Ascending aorta (tissue), 2 donors: Measurements from ENCODE around the gene TGIF2. TPM values are rescaled to one million over a fixed set of nuclear protein-coding genes. Genes with fewer than 3 reads are reported as not detected.
A peak's percentile ranks its signal among the peaks of the same experiment; 100 is the strongest.

Experiments used
- DNase-seq, 2 donors: peaks; one replicate each; pipeline ENCODE4 v3.0.0-alpha.2; 2019; ENCODE audit warnings: low spot score in 2 of 2
- H3K27ac ChIP-seq, 2 donors: fragments of 200-600 bp; sonication (generic); one replicate each; pipeline ENCODE4 v1.5.1; 2016 to 2017; ENCODE audit warnings: mild to moderate bottlenecking in 1 of 2
- H3K27me3 ChIP-seq: fragments of 200-600 bp; sonication (generic); one replicate; pipeline ENCODE4 v1.5.1; 2017
- H3K36me3 ChIP-seq, 2 donors: fragments of 200-600 bp; sonication (generic); one replicate each; pipeline ENCODE4 v1.5.1; 2016
- H3K4me1 ChIP-seq, 2 donors: fragments of 200-600 bp; sonication (generic); one replicate each; pipeline ENCODE4 v1.5.1; 2016 to 2017; ENCODE audit warnings: mild to moderate bottlenecking in 1 of 2
- H3K4me3 ChIP-seq, 2 donors: fragments of 200-600 bp; sonication (generic); one replicate each; pipeline ENCODE4 v1.5.1; 2016 to 2017; ENCODE audit warnings: mild to moderate bottlenecking in 1 of 2
- H3K9me3 ChIP-seq, 2 donors: fragments of 200-600 bp; sonication (generic); one replicate each; pipeline ENCODE4 v1.5.1; 2016
- intact Hi-C: fragments of 100-400 bp; cut with DNase I; formaldehyde crosslinking; loops from one replicate; pipeline ENCODE4 v1.15.1; 2023
- total RNA-seq: library from RNA; depleted of rRNA; stranded (reverse); fragments of >200 nt; gene quantifications from one replicate; pipeline ENCODE4 v1.1.0, GENCODE V29; 2016
- TF ChIP-seq, protein P1 (sequence below), 3 experiments: fragments of 200-600 bp in 2 of 3; fragments of 450-650 bp in 1 of 3; sonication (generic) in 2 of 3; IDR thresholded peaks; one replicate each; pipeline ENCODE4 v1.5.1; 2016 to 2019; ENCODE audit warnings: antibody characterized with exemption in 3 of 3, mild to moderate bottlenecking in 1 of 3, moderate library complexity in 1 of 3

The TGIF2 gene
- total RNA-seq, 1 donor from 2014 or later: 29.8 TPM

GRCh38 chr20:36576081-36576445 is 2.7 kb downstream of the TGIF2 start:
- no peak overlapping the region for H3K4me3 ChIP-seq
- TF ChIP-seq, protein P1, sequence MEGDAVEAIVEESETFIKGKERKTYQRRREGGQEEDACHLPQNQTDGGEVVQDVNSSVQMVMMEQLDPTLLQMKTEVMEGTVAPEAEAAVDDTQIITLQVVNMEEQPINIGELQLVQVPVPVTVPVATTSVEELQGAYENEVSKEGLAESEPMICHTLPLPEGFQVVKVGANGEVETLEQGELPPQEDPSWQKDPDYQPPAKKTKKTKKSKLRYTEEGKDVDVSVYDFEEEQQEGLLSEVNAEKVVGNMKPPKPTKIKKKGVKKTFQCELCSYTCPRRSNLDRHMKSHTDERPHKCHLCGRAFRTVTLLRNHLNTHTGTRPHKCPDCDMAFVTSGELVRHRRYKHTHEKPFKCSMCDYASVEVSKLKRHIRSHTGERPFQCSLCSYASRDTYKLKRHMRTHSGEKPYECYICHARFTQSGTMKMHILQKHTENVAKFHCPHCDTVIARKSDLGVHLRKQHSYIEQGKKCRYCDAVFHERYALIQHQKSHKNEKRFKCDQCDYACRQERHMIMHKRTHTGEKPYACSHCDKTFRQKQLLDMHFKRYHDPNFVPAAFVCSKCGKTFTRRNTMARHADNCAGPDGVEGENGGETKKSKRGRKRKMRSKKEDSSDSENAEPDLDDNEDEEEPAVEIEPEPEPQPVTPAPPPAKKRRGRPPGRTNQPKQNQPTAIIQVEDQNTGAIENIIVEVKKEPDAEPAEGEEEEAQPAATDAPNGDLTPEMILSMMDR (IDR thresholded peaks at IDR 0.05): no peak
- H3K4me1 ChIP-seq: peaks cover 0 to 20% of the 10 kb centered on the region in 2 donors
- intact Hi-C loops: no loop called here
- H3K27ac ChIP-seq: peak overlapping the region in 1 of 2 donors; percentile 83
- no peaks in the 10 kb centered on the region for H3K9me3 ChIP-seq
- no peaks in the 10 kb centered on the region for H3K27me3 ChIP-seq
- peaks cover 8 to 15% of the 10 kb centered on the region in 2 donors for H3K36me3 ChIP-seq
- DNase-seq: no peak

DNA sequence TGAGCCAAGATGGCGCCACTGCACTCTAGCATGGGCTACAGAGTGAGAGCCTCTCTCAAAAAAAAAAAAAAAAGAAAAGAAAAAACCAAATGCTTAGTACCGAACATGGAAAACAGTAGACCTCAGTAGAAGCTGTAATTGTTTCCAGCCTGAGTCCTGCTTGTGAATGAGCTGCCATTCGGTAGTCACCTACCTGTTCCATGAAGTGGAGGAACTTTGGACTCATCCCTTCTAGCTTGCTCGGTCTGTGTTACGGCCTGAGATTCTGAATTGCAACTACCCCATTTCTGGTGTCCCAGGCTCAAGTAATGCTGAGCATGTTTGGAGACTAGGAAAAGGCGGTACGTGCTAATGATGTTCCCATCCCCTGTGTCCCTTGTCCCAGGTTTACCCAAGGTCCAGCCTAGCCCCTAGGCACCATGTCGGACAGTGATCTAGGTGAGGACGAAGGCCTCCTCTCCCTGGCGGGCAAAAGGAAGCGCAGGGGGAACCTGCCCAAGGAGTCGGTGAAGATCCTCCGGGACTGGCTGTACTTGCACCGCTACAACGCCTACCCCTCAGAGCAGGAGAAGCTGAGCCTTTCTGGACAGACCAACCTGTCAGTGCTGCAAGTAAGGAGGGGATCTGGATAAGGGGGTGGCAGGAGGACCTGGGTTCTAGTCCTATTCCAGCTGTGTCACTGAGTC is 5.1 kb downstream of the TGIF2 start:
- Histone ChIP-seq H3K9me3 (no peaks in the 10 kb centered on the region), H3K27ac (no peak overlapping the region), H3K36me3 (peaks cover 15 to 36% of the 10 kb centered on the region in 2 donors), H3K4me1 (peaks cover 0 to 14% of the 10 kb centered on the region in 2 donors), H3K4me3 (no peak overlapping the region), H3K27me3 (no peaks in the 10 kb centered on the region)
- no peak for DNase-seq
- intact Hi-C loops: no loop called here
- TF ChIP-seq, protein P1 (IDR thresholded peaks at IDR 0.05): no peak

DNA sequence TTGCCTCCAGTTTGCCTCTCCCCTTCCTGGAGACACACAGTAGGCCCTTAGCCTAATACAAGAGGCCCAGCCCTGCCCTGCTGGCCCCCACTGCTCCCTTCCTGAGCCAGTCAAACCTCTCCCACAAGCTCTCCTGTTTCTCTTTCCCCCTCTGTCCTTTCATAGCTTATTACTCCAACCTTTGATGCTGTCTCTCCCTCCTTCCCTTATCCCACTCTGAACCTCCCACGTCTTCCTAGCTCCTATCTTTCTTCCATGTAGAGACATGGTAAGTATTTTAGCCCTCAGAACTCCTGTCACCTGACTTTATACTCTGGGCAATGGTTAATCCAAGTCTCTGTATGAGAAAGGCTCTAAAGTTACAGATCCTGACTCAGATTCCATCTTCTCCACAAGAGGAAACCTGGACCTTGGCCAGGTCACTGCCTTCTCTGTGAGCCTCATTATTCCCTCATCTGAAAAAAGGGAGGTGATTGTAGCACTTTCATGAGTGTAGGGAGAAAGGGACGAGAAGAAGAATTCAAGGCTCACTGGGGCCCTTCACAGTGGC is 6.7 kb downstream of the TGIF2 start:
- no peaks in the 10 kb centered on the region for H3K27me3 ChIP-seq
- H3K4me1 ChIP-seq: peaks cover 0 to 7% of the 10 kb centered on the region in 2 donors
- intact Hi-C loops: no loop called here
- H3K4me3 ChIP-seq: no peak overlapping the region
- no peak for DNase-seq
- TF ChIP-seq, protein P1 (IDR thresholded peaks at IDR 0.05): no peak
- H3K27ac ChIP-seq: no peak overlapping the region
- H3K9me3 ChIP-seq: no peaks in the 10 kb centered on the region
- H3K36me3 ChIP-seq: peaks cover 15 to 36% of the 10 kb centered on the region in 2 donors

GRCh38 chr20:36582322-36582721 is 8.9 kb downstream of the TGIF2 start:
- Histone ChIP-seq H3K4me3 (no peak overlapping the region), H3K27me3 (no peaks in the 10 kb centered on the region), H3K9me3 (no peaks in the 10 kb centered on the region), H3K4me1 (no peaks in the 10 kb centered on the region), H3K36me3 (peaks cover 15 to 36% of the 10 kb centered on the region in 2 donors), H3K27ac (no peak overlapping the region)
- intact Hi-C loops: no loop called here
- TF ChIP-seq, protein P1 (IDR thresholded peaks at IDR 0.05): no peak
- DNase-seq: no peak

DNA sequence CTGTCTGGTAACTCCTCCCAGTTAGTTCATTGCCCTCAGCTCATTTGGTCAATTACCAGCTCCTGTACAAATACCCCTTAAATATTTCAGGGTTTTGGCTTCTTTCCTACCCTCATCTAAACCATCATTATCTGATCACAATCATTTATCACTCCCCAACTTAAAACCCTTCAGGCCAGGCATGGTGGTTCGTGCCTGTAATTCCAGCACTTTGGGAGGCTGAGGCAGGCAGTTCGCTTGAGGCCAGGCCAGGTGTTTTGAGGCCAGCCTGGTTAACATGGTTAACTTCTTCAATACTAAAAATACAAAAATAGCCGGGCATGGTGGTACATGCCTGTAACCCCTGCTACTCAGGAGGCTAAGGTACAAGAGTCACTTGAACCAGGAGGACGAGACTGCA is 9.4 kb downstream of the TGIF2 start:
- intact Hi-C loops: no loop called here
- Histone ChIP-seq H3K4me1 (no peaks in the 10 kb centered on the region), H3K9me3 (no peaks in the 10 kb centered on the region), H3K27ac (no peak overlapping the region), H3K4me3 (no peak overlapping the region), H3K36me3 (peaks cover 17 to 36% of the 10 kb centered on the region in 2 donors), H3K27me3 (no peaks in the 10 kb centered on the region)
- no peak for DNase-seq
- TF ChIP-seq, protein P1 (IDR thresholded peaks at IDR 0.05): no peak
